H4 (cell line): ENCODE results near the gene INSR. TPM values are rescaled to one million over a fixed set of nuclear protein-coding genes. Genes with fewer than 3 reads are reported as not detected.
A peak's percentile ranks its signal among the peaks of the same experiment; 100 is the strongest.
"Not testable (repeated sequence)": the region's sequence is repeated elsewhere in the genome, so short reads cannot be mapped to it uniquely, and the experiment has no call there.

Experiments
- DNase-seq: peaks from one replicate; pipeline ENCODE4 v3.0.0-alpha.2; 2015; ENCODE audit warnings: low spot score
- total RNA-seq: library from RNA; depleted of rRNA; stranded (reverse); fragments of >200 nt; shearing (Covaris generic); gene quantifications from 2 replicates; pipeline ENCODE4 v1.2.3, GENCODE V29; 2014

INSR gene
- total RNA-seq, 1 experiment from 2014 or later, result 3.8 TPM

GRCh38 chr19:7224209-7224686 is 70.0 kb downstream of the INSR start:
- no peak for DNase-seq

- DNase-seq, result no peak
These were observed 70.8 kb downstream of the INSR start for GRCh38 chr19:7223429-7223828.

GRCh38 chr19:7219056-7219455 is 75.2 kb downstream of the INSR start:
- no peak for DNase-seq

- no peak for DNase-seq
These were observed 76.4 kb downstream of the INSR start for GRCh38 chr19:7217861-7218260.

GRCh38 chr19:7216373-7216902 is 77.8 kb downstream of the INSR start:
- no peak for DNase-seq

GRCh38 chr19:7215176-7215575 is 79.0 kb downstream of the INSR start:
- no peak for DNase-seq

GRCh38 chr19:7214324-7215089 is 79.7 kb downstream of the INSR start:
- no peak for DNase-seq

GRCh38 chr19:7213628-7214323 is 80.4 kb downstream of the INSR start:
- DNase-seq, result no peak

- DNase-seq, result no peak
These were observed 82.8 kb downstream of the INSR start for GRCh38 chr19:7211191-7211951.

GRCh38 chr19:7210359-7210758 is 83.9 kb downstream of the INSR start:
- no peak for DNase-seq

- not testable (repeated sequence) for DNase-seq
These were observed 84.5 kb downstream of the INSR start for GRCh38 chr19:7209597-7210325.

GRCh38 chr19:7209036-7209435 is 85.2 kb downstream of the INSR start:
- not testable (repeated sequence) for DNase-seq

- no peak for DNase-seq
These were observed 90.9 kb downstream of the INSR start for GRCh38 chr19:7203332-7203731.

- DNase-seq, result no peak
These were observed 91.3 kb downstream of the INSR start for GRCh38 chr19:7202888-7203287.

- DNase-seq, result no peak
These were observed 93.5 kb downstream of the INSR start for GRCh38 chr19:7200736-7201135.

GRCh38 chr19:7199613-7200533 is 94.3 kb downstream of the INSR start:
- peak; percentile 43 for DNase-seq

GRCh38 chr19:7197760-7198696 is 96.2 kb downstream of the INSR start:
- peak; percentile 92 for DNase-seq

- DNase-seq, result peak; percentile 95
These were observed 97.0 kb downstream of the INSR start for GRCh38 chr19:7197119-7197759.

GRCh38 chr19:7196763-7197118 is 97.5 kb downstream of the INSR start:
- no peak for DNase-seq
